Measurements from ENCODE around the gene LPCAT2.

Gene LPCAT2

DNA sequence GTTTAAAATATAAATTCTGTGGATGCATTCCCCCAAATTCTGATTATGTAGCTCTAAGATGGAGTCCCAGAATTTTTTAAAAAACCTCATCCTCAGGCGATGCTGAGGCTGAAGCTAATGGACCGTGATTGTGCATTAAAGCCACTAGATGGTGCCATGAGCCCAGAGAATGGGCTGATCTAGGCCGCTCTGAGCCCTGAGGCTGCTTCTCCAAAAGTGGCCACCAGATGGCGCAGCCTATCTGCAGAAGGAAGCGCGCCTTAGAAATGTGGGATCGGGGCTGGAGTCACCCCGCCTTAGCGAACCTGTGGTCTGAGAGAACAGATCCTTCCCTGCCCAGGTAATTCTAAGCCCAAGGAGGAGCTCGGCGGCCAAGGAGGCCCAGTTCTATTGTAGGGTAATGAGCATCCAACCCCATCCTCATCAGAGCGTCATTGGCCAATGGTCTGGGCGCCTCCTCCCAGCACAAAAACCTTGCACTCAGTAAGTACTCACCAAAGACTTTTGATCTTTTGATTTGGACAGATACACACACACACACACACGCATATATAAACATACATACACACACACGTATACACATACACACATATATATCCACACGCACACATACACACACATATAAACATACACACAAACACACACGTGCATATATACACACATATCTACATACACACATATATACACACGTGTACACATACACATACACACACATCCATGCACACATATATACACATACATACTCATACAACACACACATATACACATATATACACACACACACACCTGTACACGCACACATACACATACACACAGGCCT, 43.6 kb upstream of the LPCAT2 start:
- Histone ChIP-seq H3K27ac (replicated peaks; ENCODE audit: low read length) (no peak overlapping the region), H4K8ac (ENCODE audit: low read depth, low read length) (no peak overlapping the region), H4K91ac (ENCODE audit: low read depth, low read length, poor library complexity) (no peak overlapping the region), H3K23ac (ENCODE audit: low read depth, low read length, poor library complexity) (no peak overlapping the region), H3K36me3 (replicated peaks in 1 of 2; ENCODE audit: control insufficient read depth in 2 of 2, insufficient read depth in 2 of 2, low read length in 2 of 2) (no peaks in the 10 kb centered on the region), H2AFZ (ENCODE audit: low read length) (peak overlapping the region; percentile 50), H3K79me1 (ENCODE audit: low read depth, low read length) (no peaks in the 10 kb centered on the region), H3K4me1 (ENCODE audit: control insufficient read depth in 2 of 2, insufficient read depth in 1 of 2, low read depth in 1 of 2, low read length in 2 of 2) (no peaks in the 10 kb centered on the region), H2BK5ac (ENCODE audit: low read length) (no peak overlapping the region), H3K4ac (ENCODE audit: low read length) (no peak overlapping the region), H3K9me3 (replicated peaks in 1 of 2; ENCODE audit: control insufficient read depth in 2 of 2, insufficient read depth in 1 of 2, low read depth in 1 of 2, low read length in 2 of 2) (no peaks in the 10 kb centered on the region), H3K18ac (ENCODE audit: low read length) (no peak overlapping the region), H3K4me2 (ENCODE audit: insufficient read depth, low read length, poor library complexity, severe bottlenecking) (peak overlapping the region; percentile 24), H3K14ac (ENCODE audit: low read length) (no peak overlapping the region), H2BK120ac (ENCODE audit: low read depth, low read length) (no peak overlapping the region), H2AK5ac (ENCODE audit: low read depth, low read length) (no peak overlapping the region), H3K27me3 (ENCODE audit: control insufficient read depth in 3 of 3, insufficient read depth in 3 of 3, low read depth in 1 of 3, low read length in 3 of 3) (peaks cover 0 to 3% (median 0%) of the 10 kb centered on the region in 3 experiments), H2BK12ac (ENCODE audit: low read length) (no peak overlapping the region), H3K9ac (ENCODE audit: low read depth, low read length, poor library complexity) (no peak overlapping the region), H3K4me3 (ENCODE audit: low read length in 2 of 2) (no peak overlapping the region), H2BK15ac (ENCODE audit: low read length) (no peak overlapping the region)
- DNase-seq (ENCODE audit: low spot score), result peak; percentile 92
- WGBS, 2 donors (ENCODE audit: extremely low coverage in 2 of 2, insufficient read length in 2 of 2, insufficient replicate concordance in 1 of 2), result 100% methylated on average over 2 to 4 of the region's 19 CpGs

DNA sequence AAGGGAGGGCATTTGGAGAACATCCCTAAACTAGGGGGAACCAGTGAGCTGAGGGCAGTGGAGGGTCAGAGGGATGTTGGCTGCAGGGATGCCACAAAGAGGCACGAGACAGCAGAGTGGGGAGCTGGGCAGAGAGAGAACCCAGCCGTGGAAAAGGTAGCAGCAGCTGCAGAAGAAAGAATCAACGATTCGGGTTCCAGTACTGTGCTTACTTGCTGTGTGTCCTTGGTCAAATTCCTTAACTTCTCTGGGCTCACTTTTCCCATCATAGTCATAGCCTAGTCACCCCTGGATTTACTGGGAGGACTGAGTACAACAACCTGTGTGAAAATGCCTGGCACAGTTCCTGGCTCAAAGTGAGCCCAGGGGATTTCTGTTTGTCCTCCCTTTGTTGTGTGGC, 42.7 kb upstream of the LPCAT2 start:
- H4K91ac ChIP-seq (ENCODE audit: low read depth, low read length, poor library complexity), result no peak overlapping the region
- no peak overlapping the region for H3K4me2 ChIP-seq (ENCODE audit: insufficient read depth, low read length, poor library complexity, severe bottlenecking)
- no peak overlapping the region for H2BK120ac ChIP-seq (ENCODE audit: low read depth, low read length)
- H2AFZ ChIP-seq (ENCODE audit: low read length), result no peak overlapping the region
- H3K36me3 ChIP-seq (replicated peaks in 1 of 2; ENCODE audit: control insufficient read depth in 2 of 2, insufficient read depth in 2 of 2, low read length in 2 of 2), result no peaks in the 10 kb centered on the region
- H3K27ac ChIP-seq (replicated peaks; ENCODE audit: low read length), result no peak overlapping the region
- no peak overlapping the region for H3K23ac ChIP-seq (ENCODE audit: low read depth, low read length, poor library complexity)
- peak overlapping the region; percentile 15 for H2AK5ac ChIP-seq (ENCODE audit: low read depth, low read length)
- no peak overlapping the region for H3K4me3 ChIP-seq (ENCODE audit: low read length in 2 of 2)
- H3K18ac ChIP-seq (ENCODE audit: low read length), result no peak overlapping the region
- no peaks in the 10 kb centered on the region for H3K79me1 ChIP-seq (ENCODE audit: low read depth, low read length)
- no peaks in the 10 kb centered on the region for H3K4me1 ChIP-seq (ENCODE audit: control insufficient read depth in 2 of 2, insufficient read depth in 1 of 2, low read depth in 1 of 2, low read length in 2 of 2)
- H2BK5ac ChIP-seq (ENCODE audit: low read length), result no peak overlapping the region
- no peak for DNase-seq (ENCODE audit: low spot score)
- H2BK12ac ChIP-seq (ENCODE audit: low read length), result no peak overlapping the region
- H3K4ac ChIP-seq (ENCODE audit: low read length), result no peak overlapping the region
- H4K8ac ChIP-seq (ENCODE audit: low read depth, low read length), result no peak overlapping the region
- H3K27me3 ChIP-seq (ENCODE audit: control insufficient read depth in 3 of 3, insufficient read depth in 3 of 3, low read depth in 1 of 3, low read length in 3 of 3), result peaks cover 0 to 7% (median 0%) of the 10 kb centered on the region in 3 experiments
- peaks cover 0 to 3% of the 10 kb centered on the region in 2 donors for H3K9me3 ChIP-seq (replicated peaks in 1 of 2; ENCODE audit: control insufficient read depth in 2 of 2, insufficient read depth in 1 of 2, low read depth in 1 of 2, low read length in 2 of 2)
- H3K9ac ChIP-seq (ENCODE audit: low read depth, low read length, poor library complexity), result no peak overlapping the region
- no CpG with 5 or more reads among the region's 4 CpGs for WGBS, 2 donors (ENCODE audit: extremely low coverage in 2 of 2, insufficient read length in 2 of 2, insufficient replicate concordance in 1 of 2)
- no peak overlapping the region for H3K14ac ChIP-seq (ENCODE audit: low read length)
- no peak overlapping the region for H2BK15ac ChIP-seq (ENCODE audit: low read length)

DNA sequence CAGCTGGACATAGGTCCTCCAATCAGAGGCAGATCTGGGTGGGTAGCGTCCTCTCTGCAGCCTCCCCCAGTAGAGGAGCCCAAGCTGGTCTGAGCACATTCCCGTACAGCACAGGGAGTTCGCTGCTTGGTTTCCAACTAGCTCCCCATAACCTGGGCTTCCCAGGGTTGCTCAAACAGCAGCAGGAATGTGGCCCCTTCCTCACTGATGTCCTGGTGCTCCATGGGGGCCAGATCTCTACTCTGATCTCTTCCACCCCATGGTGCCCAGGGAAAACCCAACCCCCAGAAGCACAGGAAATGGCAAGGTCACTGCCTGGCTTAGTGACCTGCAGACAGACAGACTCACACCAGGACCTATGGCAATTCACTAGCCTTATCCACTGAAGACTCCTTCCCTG, 41.0 kb upstream of the LPCAT2 start:
- Histone ChIP-seq H2BK120ac (ENCODE audit: low read depth, low read length) (no peak overlapping the region), H2AFZ (ENCODE audit: low read length) (no peak overlapping the region), H2BK5ac (ENCODE audit: low read length) (no peak overlapping the region), H2AK5ac (ENCODE audit: low read depth, low read length) (no peak overlapping the region), H3K9me3 (replicated peaks in 1 of 2; ENCODE audit: control insufficient read depth in 2 of 2, insufficient read depth in 1 of 2, low read depth in 1 of 2, low read length in 2 of 2) (peaks cover 0 to 3% of the 10 kb centered on the region in 2 donors), H3K4me3 (ENCODE audit: low read length in 2 of 2) (no peak overlapping the region), H4K91ac (ENCODE audit: low read depth, low read length, poor library complexity) (no peak overlapping the region), H2BK15ac (ENCODE audit: low read length) (no peak overlapping the region), H3K14ac (ENCODE audit: low read length) (no peak overlapping the region), H4K8ac (ENCODE audit: low read depth, low read length) (no peak overlapping the region), H3K9ac (ENCODE audit: low read depth, low read length, poor library complexity) (no peak overlapping the region), H3K27me3 (ENCODE audit: control insufficient read depth in 3 of 3, insufficient read depth in 3 of 3, low read depth in 1 of 3, low read length in 3 of 3) (peaks cover 0 to 13% (median 0%) of the 10 kb centered on the region in 3 experiments), H3K23ac (ENCODE audit: low read depth, low read length, poor library complexity) (no peak overlapping the region), H3K18ac (ENCODE audit: low read length) (no peak overlapping the region), H3K4me2 (ENCODE audit: insufficient read depth, low read length, poor library complexity, severe bottlenecking) (no peak overlapping the region), H3K4me1 (ENCODE audit: control insufficient read depth in 2 of 2, insufficient read depth in 1 of 2, low read depth in 1 of 2, low read length in 2 of 2) (no peaks in the 10 kb centered on the region), H3K79me1 (ENCODE audit: low read depth, low read length) (no peaks in the 10 kb centered on the region), H2BK12ac (ENCODE audit: low read length) (no peak overlapping the region), H3K4ac (ENCODE audit: low read length) (no peak overlapping the region), H3K27ac (replicated peaks; ENCODE audit: low read length) (no peak overlapping the region), H3K36me3 (replicated peaks in 1 of 2; ENCODE audit: control insufficient read depth in 2 of 2, insufficient read depth in 2 of 2, low read length in 2 of 2) (no peaks in the 10 kb centered on the region)
- DNase-seq (ENCODE audit: low spot score), result no peak
- no CpG with 5 or more reads among the region's 3 CpGs for WGBS, 2 donors (ENCODE audit: extremely low coverage in 2 of 2, insufficient read length in 2 of 2, insufficient replicate concordance in 1 of 2)

DNA sequence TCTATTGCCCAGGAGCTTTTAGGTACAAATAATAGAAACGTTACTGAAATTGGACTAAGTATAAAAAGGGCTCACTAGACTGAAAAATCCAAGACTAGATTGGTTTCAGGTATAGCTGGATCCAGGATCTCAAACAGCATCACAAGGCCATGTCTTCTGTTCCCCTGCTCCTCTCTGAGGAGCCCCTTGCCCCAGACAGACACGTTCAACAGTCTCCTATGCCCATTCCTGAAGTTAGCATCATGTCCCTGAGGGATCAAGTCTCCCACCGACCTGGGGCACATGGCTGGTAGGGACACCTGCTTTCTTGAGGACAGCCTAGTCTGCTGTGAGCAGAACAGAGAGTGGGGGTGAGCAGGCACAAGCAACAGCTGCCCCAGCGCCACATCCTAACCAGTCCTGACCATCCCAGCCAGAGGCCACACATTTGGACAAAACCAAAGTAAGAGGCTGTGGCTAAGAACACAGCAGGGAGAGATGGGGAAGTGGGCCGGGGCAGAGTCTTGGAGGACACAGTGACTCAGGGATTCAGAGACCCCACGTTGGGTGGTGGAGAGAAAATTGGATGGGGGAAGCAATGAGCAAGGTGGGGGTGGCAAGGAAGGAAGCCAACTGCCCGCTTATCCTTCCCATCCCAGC, 40.4 kb upstream of the LPCAT2 start:
- Histone ChIP-seq H3K14ac (ENCODE audit: low read length) (no peak overlapping the region), H2BK15ac (ENCODE audit: low read length) (no peak overlapping the region), H3K23ac (ENCODE audit: low read depth, low read length, poor library complexity) (no peak overlapping the region), H4K91ac (ENCODE audit: low read depth, low read length, poor library complexity) (no peak overlapping the region), H3K4me3 (ENCODE audit: low read length in 2 of 2) (no peak overlapping the region), H3K9ac (ENCODE audit: low read depth, low read length, poor library complexity) (no peak overlapping the region), H3K4me1 (ENCODE audit: control insufficient read depth in 2 of 2, insufficient read depth in 1 of 2, low read depth in 1 of 2, low read length in 2 of 2) (no peaks in the 10 kb centered on the region), H3K4me2 (ENCODE audit: insufficient read depth, low read length, poor library complexity, severe bottlenecking) (no peak overlapping the region), H3K79me1 (ENCODE audit: low read depth, low read length) (no peaks in the 10 kb centered on the region), H3K9me3 (replicated peaks in 1 of 2; ENCODE audit: control insufficient read depth in 2 of 2, insufficient read depth in 1 of 2, low read depth in 1 of 2, low read length in 2 of 2) (peaks cover 0 to 3% of the 10 kb centered on the region in 2 donors), H2BK120ac (ENCODE audit: low read depth, low read length) (no peak overlapping the region), H2BK12ac (ENCODE audit: low read length) (no peak overlapping the region), H2AFZ (ENCODE audit: low read length) (no peak overlapping the region), H4K8ac (ENCODE audit: low read depth, low read length) (no peak overlapping the region), H3K27ac (replicated peaks; ENCODE audit: low read length) (no peak overlapping the region), H3K4ac (ENCODE audit: low read length) (no peak overlapping the region), H3K36me3 (replicated peaks in 1 of 2; ENCODE audit: control insufficient read depth in 2 of 2, insufficient read depth in 2 of 2, low read length in 2 of 2) (no peaks in the 10 kb centered on the region), H2BK5ac (ENCODE audit: low read length) (no peak overlapping the region), H2AK5ac (ENCODE audit: low read depth, low read length) (no peak overlapping the region), H3K18ac (ENCODE audit: low read length) (no peak overlapping the region), H3K27me3 (ENCODE audit: control insufficient read depth in 3 of 3, insufficient read depth in 3 of 3, low read depth in 1 of 3, low read length in 3 of 3) (peaks cover 0 to 13% (median 0%) of the 10 kb centered on the region in 3 experiments)
- WGBS, 2 donors (ENCODE audit: extremely low coverage in 2 of 2, insufficient read length in 2 of 2, insufficient replicate concordance in 1 of 2), result no CpG with 5 or more reads among the region's 7 CpGs
- DNase-seq (ENCODE audit: low spot score), result no peak
